A549 (cell line): Measurements from ENCODE around the gene CREB1. TPM values are rescaled to one million over a fixed set of nuclear protein-coding genes. Genes with fewer than 3 reads are reported as not detected.

Experiments used
- ATAC-seq, 2 experiments: fragments of 200-7000 bp in 1 of 2; fragments of >200 bp in 1 of 2; cut with Nextera tagmentation in 1 of 2; cut with Tn5 transposase in 1 of 2; 3 replicates each; pipeline versions ENCODE4 v1.8.0 to v1.9.1; 2018 to 2020; ENCODE audit warnings: mild to moderate bottlenecking in 1 of 2, moderate library complexity in 1 of 2
- CTCF ChIA-PET: fragments of 300-600 bp; sonication (Branson Sonifier 250); formaldehyde crosslinking; extraction: SDS; loops from one replicate; lab custom pipeline; 2021; ENCODE audit warnings: antibody characterized with exemption, inconsistent platforms; lab: Yijun Ruan, JAX
- POLR2A ChIA-PET: fragments of 350-600 bp; formaldehyde crosslinking; extraction: SDS; loops from one replicate; lab custom pipeline; 2021; ENCODE audit warnings: antibody characterized with exemption, inconsistent platforms; lab: Yijun Ruan, JAX
- DNase-seq, 2 experiments: peaks; one replicate each; pipeline versions ENCODE4 v3.0.0 to v3.0.0-alpha.2; 2011 to 2016; ENCODE audit warnings: low read depth in 1 of 2, low spot score in 1 of 2
- FAIRE-seq: peaks from 2 replicates; lab custom pipeline; 2011; peaks lifted over from hg19 to GRCh38; lab: Jason Lieb, UNC
- H3K27ac ChIP-seq, 2 experiments: fragments of >200 bp; sonication (Bioruptor Twin); formaldehyde crosslinking; 3 replicates each; pipeline ENCODE4 v1.5.1; 2016 to 2017
- H3K4me1 ChIP-seq: fragments of >200 bp; sonication (Bioruptor Twin); formaldehyde crosslinking; 3 replicates; pipeline ENCODE4 v1.6.1; 2016
- H3K4me2 ChIP-seq: fragments of >200 bp; sonication (Bioruptor Twin); formaldehyde crosslinking; 3 replicates; pipeline ENCODE4 v1.6.1; 2016
- H3K4me3 ChIP-seq: fragments of >200 bp; sonication (Bioruptor Twin); formaldehyde crosslinking; 3 replicates; pipeline ENCODE4 v1.5.1; 2016
- H3K9me3 ChIP-seq: fragments of >200 bp; sonication (Bioruptor Twin); formaldehyde crosslinking; 3 replicates; pipeline ENCODE4 v1.6.1; 2016
- BHLHE40 ChIP-seq: IDR thresholded peaks from 2 replicates; pipeline ENCODE4 v1.6.1; 2012; ENCODE audit warnings: low read depth, low read length, inconsistent platforms
- CHD2 ChIP-seq: fragments of 150-350 bp; IDR thresholded peaks from 2 replicates; pipeline ENCODE4 v1.6.1; 2014; ENCODE audit warnings: low read length; ENCODE audit not compliant: partially characterized antibody
- CHD4 ChIP-seq: fragments of 200-600 bp; sonication (generic); IDR thresholded peaks from 2 replicates; pipeline ENCODE4 v1.6.1; 2016; ENCODE audit warnings: antibody characterized with exemption, mild to moderate bottlenecking, borderline replicate concordance
- EP300 ChIP-seq, 2 experiments: fragments of >200 bp; sonication (Bioruptor Twin); formaldehyde crosslinking; IDR thresholded peaks; 2 replicates in 1 of 2; 3 replicates in 1 of 2; pipeline ENCODE4 v1.6.1; 2016 to 2017
- FOSB ChIP-seq: fragments of 250-450 bp; sonication (Bioruptor Pico); IDR thresholded peaks from 2 replicates; pipeline ENCODE4 v1.5.0; 2020; ENCODE audit warnings: mild to moderate bottlenecking, moderate library complexity
- GATA3 ChIP-seq: IDR thresholded peaks from 2 replicates; pipeline ENCODE4 v1.6.1; 2012; ENCODE audit warnings: borderline replicate concordance
- JUN ChIP-seq, 2 experiments: fragments of >200 bp; sonication (Bioruptor Twin); formaldehyde crosslinking; IDR thresholded peaks; 2 replicates in 1 of 2; 3 replicates in 1 of 2; pipeline ENCODE4 v1.6.1; 2016 to 2017
- MAFK ChIP-seq: fragments of 450-650 bp; IDR thresholded peaks from 2 replicates; pipeline ENCODE4 v1.6.1; 2014; ENCODE audit not compliant: partially characterized antibody
- MAZ ChIP-seq: fragments of 150-350 bp; IDR thresholded peaks from 2 replicates; pipeline ENCODE4 v1.6.1; 2014; ENCODE audit warnings: antibody characterized with exemption, low read depth, low read length, borderline replicate concordance
- PHF8 ChIP-seq: fragments of 200-600 bp; sonication (generic); IDR thresholded peaks from 2 replicates; pipeline ENCODE4 v1.6.1; 2016; ENCODE audit warnings: low read depth, mild to moderate bottlenecking, antibody characterized with exemption, moderate library complexity, borderline replicate concordance
- SREBF2 ChIP-seq: fragments of 450-650 bp; IDR thresholded peaks from 2 replicates; pipeline ENCODE4 v1.6.1; 2014; ENCODE audit warnings: mild to moderate bottlenecking, moderate library complexity
- ZC3H11A ChIP-seq: fragments of 450-650 bp; IDR thresholded peaks from 2 replicates; pipeline ENCODE4 v1.6.1; 2014; ENCODE audit warnings: antibody characterized with exemption, mild to moderate bottlenecking
- WGBS: methylation state at CpG from one replicate; pipeline ENCODE4 v1.1.6; 2017; ENCODE audit errors: missing lambda C conversion rate; 5-methylcytosine and 5-hydroxymethylcytosine counted together
- polyA plus RNA-seq, 4 experiments: library from polyadenylated mRNA; depleted of rRNA in 3 of 4; stranded (reverse); fragments of >200 nt; fragmentation: RNase III in 1 of 4; extraction: RNeasy Plus Mini Kit Qiagen cat#74134 plus additional on column Dnase treatment in 1 of 4; gene quantifications; 2 replicates in 3 of 4; 3 replicates in 1 of 4; pipeline ENCODE4 v1.2.3, GENCODE V29; 2011 to 2017
- TF ChIP-seq, protein P1 (sequence below): IDR thresholded peaks from 2 replicates; pipeline ENCODE4 v1.6.1; 2012
- TF ChIP-seq, protein P2 (sequence below): fragments of >200 bp; sonication (Bioruptor Twin); formaldehyde crosslinking; IDR thresholded peaks from 2 replicates; pipeline ENCODE4 v1.6.1; 2016
- TF ChIP-seq, protein P3 (sequence below): fragments of >200 bp; sonication (Bioruptor Twin); formaldehyde crosslinking; IDR thresholded peaks from 3 replicates; pipeline ENCODE4 v1.6.1; 2016
- TF ChIP-seq, protein P4 (sequence below): fragments of >200 bp; sonication (Bioruptor Twin); formaldehyde crosslinking; IDR thresholded peaks from 3 replicates; pipeline ENCODE4 v1.5.1; 2016

Gene CREB1
- polyA plus RNA-seq, 2 of the 4 experiments (the other 2 are of a cell fraction), result 14.3 to 42.5 TPM

DNA sequence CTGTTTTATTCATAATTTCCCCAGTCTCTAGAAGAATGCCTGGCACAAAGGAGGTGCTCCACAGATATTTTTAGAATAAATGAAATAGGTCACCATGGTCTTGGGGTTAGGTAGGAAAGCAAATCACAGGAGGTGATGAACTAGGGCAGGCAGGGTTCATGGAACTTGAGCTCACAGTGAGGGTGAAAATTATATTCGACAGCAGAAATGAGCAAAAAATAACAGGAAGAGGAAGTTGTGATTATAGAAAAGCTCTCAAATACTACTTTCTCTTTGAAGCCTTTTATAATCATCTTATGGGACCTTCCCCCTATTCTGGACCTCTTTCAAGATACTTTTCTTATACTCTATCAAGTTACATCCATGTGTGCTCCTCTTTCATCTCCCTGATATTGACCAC is 4.5 kb upstream of the CREB1 start:
- DNase-seq, result no peak
- ATAC-seq, result no peak
- 87% methylated on average over 1 of the region's 1 CpG for WGBS
- Histone ChIP-seq H3K4me2 (no peak overlapping the region), H3K4me3 (no peak overlapping the region), H3K4me1 (peaks cover 9% of the 10 kb centered on the region), H3K9me3 (no peaks in the 10 kb centered on the region), H3K27ac (no peak overlapping the region)
- no peak for TF ChIP-seq FOSB (CRISPR knock-in tag)
- no peak for TF ChIP-seq MAFK
- no peak for TF ChIP-seq PHF8
- TF ChIP-seq EP300 (IDR thresholded peaks at IDR 0.05), result no peak
- no peak for TF ChIP-seq GATA3
- TF ChIP-seq CHD2, result no peak
- TF ChIP-seq, protein P1, sequence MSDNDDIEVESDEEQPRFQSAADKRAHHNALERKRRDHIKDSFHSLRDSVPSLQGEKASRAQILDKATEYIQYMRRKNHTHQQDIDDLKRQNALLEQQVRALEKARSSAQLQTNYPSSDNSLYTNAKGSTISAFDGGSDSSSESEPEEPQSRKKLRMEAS, result no peak
- TF ChIP-seq, protein P2, sequence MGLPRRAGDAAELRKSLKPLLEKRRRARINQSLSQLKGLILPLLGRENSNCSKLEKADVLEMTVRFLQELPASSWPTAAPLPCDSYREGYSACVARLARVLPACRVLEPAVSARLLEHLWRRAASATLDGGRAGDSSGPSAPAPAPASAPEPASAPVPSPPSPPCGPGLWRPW, result no peak
- no peak for TF ChIP-seq BHLHE40
- TF ChIP-seq ZC3H11A, result no peak
- TF ChIP-seq SREBF2, result no peak
- TF ChIP-seq, protein P3, sequence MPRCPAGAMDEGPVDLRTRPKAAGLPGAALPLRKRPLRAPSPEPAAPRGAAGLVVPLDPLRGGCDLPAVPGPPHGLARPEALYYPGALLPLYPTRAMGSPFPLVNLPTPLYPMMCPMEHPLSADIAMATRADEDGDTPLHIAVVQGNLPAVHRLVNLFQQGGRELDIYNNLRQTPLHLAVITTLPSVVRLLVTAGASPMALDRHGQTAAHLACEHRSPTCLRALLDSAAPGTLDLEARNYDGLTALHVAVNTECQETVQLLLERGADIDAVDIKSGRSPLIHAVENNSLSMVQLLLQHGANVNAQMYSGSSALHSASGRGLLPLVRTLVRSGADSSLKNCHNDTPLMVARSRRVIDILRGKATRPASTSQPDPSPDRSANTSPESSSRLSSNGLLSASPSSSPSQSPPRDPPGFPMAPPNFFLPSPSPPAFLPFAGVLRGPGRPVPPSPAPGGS, result no peak
- POLR2A ChIA-PET, result no interaction called here
- no peak for FAIRE-seq
- CTCF ChIA-PET, result no interaction called here

DNA sequence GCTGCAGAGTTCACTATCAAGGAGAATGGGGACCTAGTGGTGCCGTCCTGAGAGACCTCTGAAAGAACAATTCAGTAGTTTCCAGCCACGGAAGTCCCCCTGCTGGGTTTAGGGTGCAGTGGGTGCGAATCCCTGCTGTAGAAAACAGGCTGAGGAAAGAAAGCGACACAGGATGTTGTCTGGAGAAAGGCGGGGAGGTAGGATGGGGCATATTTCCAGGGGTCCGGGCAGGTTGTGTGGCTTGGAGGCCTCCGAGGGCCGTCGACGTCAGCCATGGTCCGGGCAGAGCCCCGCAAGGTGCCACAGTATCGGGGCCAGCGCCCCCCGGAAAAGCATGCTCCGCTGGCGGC is 807 bp upstream of the CREB1 start:
- Histone ChIP-seq H3K4me3 (peak overlapping the region; percentile 75), H3K4me1 (peaks cover 33% of the 10 kb centered on the region), H3K9me3 (no peaks in the 10 kb centered on the region), H3K27ac (peak overlapping the region; percentile 90 to 97), H3K4me2 (peak overlapping the region; percentile 84)
- TF ChIP-seq, protein P4, sequence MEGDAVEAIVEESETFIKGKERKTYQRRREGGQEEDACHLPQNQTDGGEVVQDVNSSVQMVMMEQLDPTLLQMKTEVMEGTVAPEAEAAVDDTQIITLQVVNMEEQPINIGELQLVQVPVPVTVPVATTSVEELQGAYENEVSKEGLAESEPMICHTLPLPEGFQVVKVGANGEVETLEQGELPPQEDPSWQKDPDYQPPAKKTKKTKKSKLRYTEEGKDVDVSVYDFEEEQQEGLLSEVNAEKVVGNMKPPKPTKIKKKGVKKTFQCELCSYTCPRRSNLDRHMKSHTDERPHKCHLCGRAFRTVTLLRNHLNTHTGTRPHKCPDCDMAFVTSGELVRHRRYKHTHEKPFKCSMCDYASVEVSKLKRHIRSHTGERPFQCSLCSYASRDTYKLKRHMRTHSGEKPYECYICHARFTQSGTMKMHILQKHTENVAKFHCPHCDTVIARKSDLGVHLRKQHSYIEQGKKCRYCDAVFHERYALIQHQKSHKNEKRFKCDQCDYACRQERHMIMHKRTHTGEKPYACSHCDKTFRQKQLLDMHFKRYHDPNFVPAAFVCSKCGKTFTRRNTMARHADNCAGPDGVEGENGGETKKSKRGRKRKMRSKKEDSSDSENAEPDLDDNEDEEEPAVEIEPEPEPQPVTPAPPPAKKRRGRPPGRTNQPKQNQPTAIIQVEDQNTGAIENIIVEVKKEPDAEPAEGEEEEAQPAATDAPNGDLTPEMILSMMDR, result 0 out of 3 replicates have a peak, but pooled peaks have one; percentile 10
- no peak for TF ChIP-seq MAZ
- DNase-seq, result peak; percentile 39 to 50
- ChIA-PET POLR2A (interaction anchor here (0.7 kb wide), 2 partner anchors 27 to 493 kb away, joined by 6 read pairs; no protein-coding TSS in a partner anchor), CTCF (no interaction called here)
- peak; percentile 44 to 59 for ATAC-seq
- WGBS, result under 1% methylated on average over 17 of the region's 17 CpGs
- no peak for FAIRE-seq

DNA sequence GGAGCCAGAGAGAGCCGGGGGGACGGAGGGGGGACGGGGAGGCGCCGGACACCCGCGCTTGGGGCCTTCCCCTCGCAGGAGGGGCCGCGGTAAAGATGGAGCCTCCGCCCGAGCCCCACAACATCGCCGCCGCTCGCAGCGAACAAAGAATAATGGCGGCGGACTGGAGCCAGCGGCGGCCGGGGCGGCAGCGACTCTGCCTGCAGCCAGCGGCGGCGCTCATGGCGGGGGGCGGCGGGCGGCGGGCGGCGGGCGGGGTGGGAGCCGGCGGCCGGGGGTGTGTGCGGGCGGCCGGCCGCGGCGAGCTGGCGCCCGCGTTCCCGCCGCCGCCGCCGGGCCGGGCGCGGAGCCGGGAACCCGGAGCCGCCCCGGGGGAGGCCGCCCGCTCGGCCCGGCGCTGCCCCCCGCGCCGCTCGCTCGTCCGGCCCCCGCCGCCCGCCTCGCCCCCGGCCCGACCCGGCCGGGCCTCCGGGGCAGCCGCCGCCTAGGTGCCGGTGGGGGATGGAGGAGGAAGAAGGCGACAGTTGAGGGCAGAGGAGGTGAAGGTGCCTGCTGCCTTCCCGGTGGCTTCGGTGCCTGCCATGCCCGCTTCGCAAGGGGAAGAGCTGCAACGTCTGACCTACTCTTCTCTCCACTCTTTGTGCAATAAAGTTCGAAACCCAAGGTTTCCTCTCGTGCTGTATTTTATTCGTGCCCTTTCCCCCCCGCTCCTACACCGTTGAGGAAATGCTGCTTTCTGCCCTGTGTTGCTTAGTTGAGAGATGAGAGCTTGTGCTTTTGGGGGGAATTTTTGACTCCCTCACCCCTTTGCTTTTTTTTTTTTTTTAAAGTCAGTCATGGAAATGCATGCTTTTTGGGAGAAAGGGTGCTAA is 634 bp downstream of the CREB1 start:
- no peak for TF ChIP-seq CHD4
- TF ChIP-seq, protein P3, result 0 out of 3 replicates have a peak, but pooled peaks have one; percentile 2
- peak in 1 of 2 experiments; percentile 50; a peak in 1 of 5 replicates for TF ChIP-seq JUN (IDR thresholded peaks at IDR 0.05)
- ATAC-seq (peak in 1 of 2 experiments; percentile 28; a peak in 3 of 6 replicates), DNase-seq (peak; percentile 31 to 49), FAIRE-seq (no peak)
- POLR2A ChIA-PET, result interaction anchor here (0.6 to 2.1 kb wide), 24 partner anchors 10 to 765 kb away, joined by 3 to 34 read pairs (median 4); partner anchors contain the start of genes CCNYL1, FASTKD2, KLF7 and MDH1B
- peak overlapping the region; percentile 75 for H3K4me3 ChIP-seq
- H3K4me2 ChIP-seq, result peak overlapping the region; percentile 82
- CTCF ChIA-PET, result interaction anchor here (0.8 to 2.2 kb wide), 7 partner anchors 9 to 730 kb away, joined by 3 to 7 read pairs (median 3); no protein-coding TSS in a partner anchor
- H3K4me1 ChIP-seq, result peaks cover 46% of the 10 kb centered on the region
- peak overlapping the region; percentile 90 to 97 for H3K27ac ChIP-seq
- WGBS, result 0% methylated on average over 28 of the region's 93 CpGs
- H3K9me3 ChIP-seq, result no peaks in the 10 kb centered on the region
